ENCODE results near the gene REELD1. TPM values are rescaled to one million over a fixed set of nuclear protein-coding genes. Genes with fewer than 3 reads are reported as not detected.

Gene REELD1
- total and polyA plus RNA-seq, 2 donors (not counting 3 experiments of a cell fraction or from before 2014, with no cell fraction given), result not detected

DNA sequence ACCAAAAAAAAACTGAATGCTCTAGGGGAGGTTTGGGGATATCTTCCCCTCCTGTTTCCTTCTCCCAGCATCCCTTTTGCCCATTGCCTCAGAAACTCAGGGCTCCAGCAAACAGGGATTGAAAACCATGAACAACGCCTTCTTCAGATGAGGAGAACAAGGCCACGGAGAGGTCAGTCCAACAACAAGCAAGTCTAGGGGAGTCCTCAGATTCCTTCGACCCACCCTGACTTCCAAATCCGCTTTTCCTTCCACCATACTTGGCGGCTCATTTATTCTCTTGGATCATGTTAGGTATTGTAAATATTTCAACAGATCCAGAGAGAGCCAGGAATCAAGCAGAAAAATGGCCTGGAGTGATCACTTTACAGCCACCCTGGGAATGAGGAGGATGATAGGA lies 21.9 kb downstream of the REELD1 start:
- DNase-seq (ENCODE audit: low read depth, low spot score), result no peak
- Histone ChIP-seq H3K27ac (ENCODE audit: insufficient read depth, low read depth, low read length) (no peak overlapping the region), H3K4me2 (ENCODE audit: insufficient read depth, low read length) (no peak overlapping the region), H3K9me3 (replicated peaks; ENCODE audit: control insufficient read depth, insufficient read depth, low read length) (no peaks in the 10 kb centered on the region), H3K4me3 (replicated peaks in 1 of 3; ENCODE audit: insufficient read depth in 1 of 3, low read depth in 1 of 3, low read length in 3 of 3) (no peak overlapping the region), H3K9me1 (replicated peaks; ENCODE audit: control insufficient read depth, extremely low read depth, insufficient read depth, low read length) (no peaks in the 10 kb centered on the region), H3K9ac (replicated peaks; ENCODE audit: extremely low read depth, insufficient read depth, low read length) (no peak overlapping the region), H2AFZ (ENCODE audit: low read depth, low read length) (no peak overlapping the region), H3K27me3 (ENCODE audit: control insufficient read depth in 2 of 2, insufficient read depth in 2 of 2, low read length in 2 of 2) (no peaks in the 10 kb centered on the region), H3K36me3 (ENCODE audit: control insufficient read depth in 2 of 2, extremely low read depth in 1 of 2, insufficient read depth in 2 of 2, low read length in 2 of 2) (no peaks in the 10 kb centered on the region), H4K20me1 (replicated peaks; ENCODE audit: control insufficient read depth, extremely low read depth, insufficient read depth, low read length) (no peaks in the 10 kb centered on the region), H3K4me1 (ENCODE audit: control insufficient read depth, extremely low read depth, insufficient read depth, low read length) (peaks cover 7% of the 10 kb centered on the region), H3K79me2 (ENCODE audit: control insufficient read depth, insufficient read depth, low read length) (no peaks in the 10 kb centered on the region)
- intact Hi-C loops (cut with micrococcal nuclease), result no loop called here
- no TSS peak for BruUV-seq (replicated peaks)
- dilution Hi-C loops (cut with MboI; ENCODE audit: extremely low pct_ligation_motif_present, low sequenced_read_pairs), result no loop called here
- ChIA-PET POLR2A (no interaction called here), CTCF (no interaction called here)
- TF ChIP-seq FOS (IDR thresholded peaks at IDR 0.05; ENCODE audit: borderline replicate concordance, insufficient read depth, low read length), result no peak
- no peak for TF ChIP-seq EZH2 (IDR thresholded peaks at IDR 0.05; ENCODE audit: borderline replicate concordance, low read depth, low read length, severe bottlenecking)
- TF ChIP-seq MYC (IDR thresholded peaks at IDR 0.05; ENCODE audit: low read depth, low read length), result no peak
- TF ChIP-seq, protein P1, sequence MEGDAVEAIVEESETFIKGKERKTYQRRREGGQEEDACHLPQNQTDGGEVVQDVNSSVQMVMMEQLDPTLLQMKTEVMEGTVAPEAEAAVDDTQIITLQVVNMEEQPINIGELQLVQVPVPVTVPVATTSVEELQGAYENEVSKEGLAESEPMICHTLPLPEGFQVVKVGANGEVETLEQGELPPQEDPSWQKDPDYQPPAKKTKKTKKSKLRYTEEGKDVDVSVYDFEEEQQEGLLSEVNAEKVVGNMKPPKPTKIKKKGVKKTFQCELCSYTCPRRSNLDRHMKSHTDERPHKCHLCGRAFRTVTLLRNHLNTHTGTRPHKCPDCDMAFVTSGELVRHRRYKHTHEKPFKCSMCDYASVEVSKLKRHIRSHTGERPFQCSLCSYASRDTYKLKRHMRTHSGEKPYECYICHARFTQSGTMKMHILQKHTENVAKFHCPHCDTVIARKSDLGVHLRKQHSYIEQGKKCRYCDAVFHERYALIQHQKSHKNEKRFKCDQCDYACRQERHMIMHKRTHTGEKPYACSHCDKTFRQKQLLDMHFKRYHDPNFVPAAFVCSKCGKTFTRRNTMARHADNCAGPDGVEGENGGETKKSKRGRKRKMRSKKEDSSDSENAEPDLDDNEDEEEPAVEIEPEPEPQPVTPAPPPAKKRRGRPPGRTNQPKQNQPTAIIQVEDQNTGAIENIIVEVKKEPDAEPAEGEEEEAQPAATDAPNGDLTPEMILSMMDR (IDR thresholded peaks at IDR 0.05; ENCODE audit: extremely low read depth in 1 of 2, insufficient read depth in 1 of 2, low read depth in 1 of 2, low read length in 2 of 2), result no peak
- no peak for TF ChIP-seq POLR2AphosphoS5 (IDR thresholded peaks at IDR 0.05; ENCODE audit: insufficient read depth, low read depth, low read length)
- TF ChIP-seq POLR2A (IDR thresholded peaks at IDR 0.05; ENCODE audit: low read depth, low read length), result no peak
- TF ChIP-seq, protein P2, sequence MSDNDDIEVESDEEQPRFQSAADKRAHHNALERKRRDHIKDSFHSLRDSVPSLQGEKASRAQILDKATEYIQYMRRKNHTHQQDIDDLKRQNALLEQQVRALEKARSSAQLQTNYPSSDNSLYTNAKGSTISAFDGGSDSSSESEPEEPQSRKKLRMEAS (IDR thresholded peaks at IDR 0.05; ENCODE audit: insufficient read depth, insufficient read length), result no peak
- TF ChIP-seq GATA2 (IDR thresholded peaks at IDR 0.05; ENCODE audit: insufficient read depth, insufficient read length, low read depth, low read length), result no peak
- TF ChIP-seq JUN (IDR thresholded peaks at IDR 0.05; ENCODE audit: borderline replicate concordance, insufficient read depth, insufficient read length, low read depth), result no peak
- FAIRE-seq, result no peak

Data from endothelial cell of umbilical vein (primary cell).